ENCODE measurements around the gene ZNF669. TPM values are rescaled to one million over a fixed set of nuclear protein-coding genes. Genes with fewer than 3 reads are reported as not detected.
"Not testable (repeated sequence)": the region's sequence is repeated elsewhere in the genome, so short reads cannot be mapped to it uniquely, and the experiment has no call there.

ZNF669 gene
- 1 to 10 TPM in 5 of 6 experiments, under 1 TPM in 1; 0.90 to 2.6 (median 1.5) TPM for total RNA-seq
- long read RNA-seq = 0 reads

DNA sequence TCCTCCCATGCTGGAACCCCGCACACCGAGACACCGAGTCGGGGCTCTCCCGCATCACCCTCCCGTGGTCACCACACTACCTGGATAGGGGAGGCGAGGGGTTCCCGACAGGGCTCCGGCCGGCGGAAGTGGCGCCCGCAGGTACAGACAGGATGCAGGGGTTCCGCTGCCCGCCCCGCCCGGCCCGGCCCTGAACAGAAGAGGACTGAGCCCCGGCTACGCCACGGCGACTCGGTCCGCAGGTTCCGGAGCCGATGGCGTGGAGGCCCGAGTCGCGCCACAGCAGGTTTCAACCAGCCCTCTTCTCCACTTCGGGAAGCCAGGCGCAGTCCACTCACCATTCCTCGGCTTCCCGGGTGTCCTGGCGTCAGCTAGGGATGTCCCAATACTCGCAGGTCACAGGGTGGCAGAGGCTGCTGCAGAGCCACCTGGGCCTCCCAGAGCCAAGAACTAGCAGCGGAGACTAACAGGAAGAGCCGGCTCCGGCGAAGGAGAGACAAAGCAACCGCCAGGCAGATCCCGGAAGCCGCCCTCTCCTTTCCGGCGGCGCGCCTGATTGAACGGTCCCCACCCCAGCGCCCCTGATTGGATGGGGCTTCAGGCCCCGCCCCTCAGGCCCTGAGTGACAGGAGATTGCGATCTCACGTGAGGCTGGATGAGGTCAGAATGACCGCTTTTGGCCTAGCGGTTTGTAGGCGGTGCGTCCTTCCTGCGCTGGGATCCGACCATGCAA lies at the start of gene ZNF669:
ZNF669 (minus strand) TSS at position 498 of the 733 bp plus-strand sequence; CDS start at position 341, 157 bp downstream.
- WGBS (ENCODE audit: insufficient coverage, low coverage, low lambda C conversion rate, missing lambda C conversion rate) = 2% methylated on average over 15 of the region's 58 CpGs

DNA sequence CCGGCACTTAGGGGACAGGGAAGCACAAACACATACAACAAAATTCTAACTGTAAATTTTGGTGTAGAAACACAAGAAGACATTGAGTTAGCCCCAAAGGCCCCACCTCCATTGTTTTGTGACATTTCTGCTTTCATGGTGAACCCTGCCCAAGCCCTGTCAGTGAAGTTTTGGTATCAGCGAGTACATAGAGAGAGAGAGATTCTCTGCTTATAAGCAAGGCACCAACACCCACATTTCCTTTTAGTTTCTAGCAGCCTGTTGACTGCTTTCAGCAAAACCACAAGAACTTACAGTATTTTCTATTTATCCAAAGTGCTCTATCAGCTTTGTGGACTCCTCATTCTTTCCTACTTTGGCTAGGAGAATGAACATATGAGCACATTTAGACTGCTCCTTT lies 43.6 kb upstream of the ZNF669 start:
- Histone ChIP-seq H3K36me3 (peaks cover 0 to 2% (median 0%) of the 10 kb centered on the region in 4 donors), H3K4me3 (no peak overlapping the region), H3K4me1 (no peaks in the 10 kb centered on the region), H3K9me3 (peaks cover 0 to 35% (median 10%) of the 10 kb centered on the region in 4 donors), H3K27me3 (no peaks in the 10 kb centered on the region), H3K27ac (no peak overlapping the region)
- intact Hi-C loops (cut with DNase I) = no loop called here
- TF ChIP-seq, protein P1, sequence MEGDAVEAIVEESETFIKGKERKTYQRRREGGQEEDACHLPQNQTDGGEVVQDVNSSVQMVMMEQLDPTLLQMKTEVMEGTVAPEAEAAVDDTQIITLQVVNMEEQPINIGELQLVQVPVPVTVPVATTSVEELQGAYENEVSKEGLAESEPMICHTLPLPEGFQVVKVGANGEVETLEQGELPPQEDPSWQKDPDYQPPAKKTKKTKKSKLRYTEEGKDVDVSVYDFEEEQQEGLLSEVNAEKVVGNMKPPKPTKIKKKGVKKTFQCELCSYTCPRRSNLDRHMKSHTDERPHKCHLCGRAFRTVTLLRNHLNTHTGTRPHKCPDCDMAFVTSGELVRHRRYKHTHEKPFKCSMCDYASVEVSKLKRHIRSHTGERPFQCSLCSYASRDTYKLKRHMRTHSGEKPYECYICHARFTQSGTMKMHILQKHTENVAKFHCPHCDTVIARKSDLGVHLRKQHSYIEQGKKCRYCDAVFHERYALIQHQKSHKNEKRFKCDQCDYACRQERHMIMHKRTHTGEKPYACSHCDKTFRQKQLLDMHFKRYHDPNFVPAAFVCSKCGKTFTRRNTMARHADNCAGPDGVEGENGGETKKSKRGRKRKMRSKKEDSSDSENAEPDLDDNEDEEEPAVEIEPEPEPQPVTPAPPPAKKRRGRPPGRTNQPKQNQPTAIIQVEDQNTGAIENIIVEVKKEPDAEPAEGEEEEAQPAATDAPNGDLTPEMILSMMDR (IDR thresholded peaks at IDR 0.05) = no peak
- no peak for TF ChIP-seq POLR2A (IDR thresholded peaks at IDR 0.05)
- ATAC-seq (no peak), DNase-seq (no peak)
- WGBS (ENCODE audit: insufficient coverage, low coverage, low lambda C conversion rate, missing lambda C conversion rate) = 85% methylated on average over 2 of the region's 2 CpGs

More for the DNA sequence above, at the start of gene ZNF669:
- TF ChIP-seq, protein P1 (IDR thresholded peaks at IDR 0.05) = no peak
- TF ChIP-seq POLR2A (IDR thresholded peaks at IDR 0.05) = peak; percentile 84
- Histone ChIP-seq H3K27me3 (no peaks in the 10 kb centered on the region), H3K4me1 (no peaks in the 10 kb centered on the region), H3K4me3 (peak within 1 kb of the TSS; percentile 61 to 82 (median 79)), H3K27ac (peak within 1 kb of the TSS; percentile 28 to 79 (median 42)), H3K36me3 (peaks cover 0 to 18% (median 10%) of the 10 kb centered on the region in 4 donors), H3K9me3 (peaks cover 0 to 25% (median 7%) of the 10 kb centered on the region in 4 donors)
- intact Hi-C loops (cut with DNase I) = no loop called here
- ATAC-seq = peak; percentile 99 to 100 (median 100)
- peak; percentile 94 to 97 (median 96) for DNase-seq

DNA sequence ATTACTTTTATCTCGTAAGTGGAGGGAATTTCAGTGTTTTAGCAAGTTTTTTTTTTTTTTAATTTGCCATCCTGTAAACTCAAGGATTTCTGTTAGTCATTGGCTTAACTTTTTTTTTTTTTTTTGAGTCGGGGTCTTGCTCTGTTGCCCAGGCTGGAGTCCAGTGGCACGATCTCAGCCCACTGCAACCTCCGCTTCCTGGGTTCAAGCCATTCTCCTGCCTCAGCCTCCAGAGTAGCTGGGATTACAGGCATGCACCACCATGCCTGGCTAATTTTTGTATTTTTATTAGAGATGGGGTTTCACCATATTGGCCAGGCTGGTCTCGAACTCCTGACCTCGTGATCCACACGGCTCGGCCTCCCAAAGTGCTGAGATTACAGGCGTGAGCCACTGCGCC lies 43.0 kb upstream of the ZNF669 start:
- 100% methylated on average over 9 of the region's 10 CpGs for WGBS (ENCODE audit: insufficient coverage, low coverage, low lambda C conversion rate, missing lambda C conversion rate)
- not testable (repeated sequence) for H3K4me1 ChIP-seq, H3K4me3 ChIP-seq

DNA sequence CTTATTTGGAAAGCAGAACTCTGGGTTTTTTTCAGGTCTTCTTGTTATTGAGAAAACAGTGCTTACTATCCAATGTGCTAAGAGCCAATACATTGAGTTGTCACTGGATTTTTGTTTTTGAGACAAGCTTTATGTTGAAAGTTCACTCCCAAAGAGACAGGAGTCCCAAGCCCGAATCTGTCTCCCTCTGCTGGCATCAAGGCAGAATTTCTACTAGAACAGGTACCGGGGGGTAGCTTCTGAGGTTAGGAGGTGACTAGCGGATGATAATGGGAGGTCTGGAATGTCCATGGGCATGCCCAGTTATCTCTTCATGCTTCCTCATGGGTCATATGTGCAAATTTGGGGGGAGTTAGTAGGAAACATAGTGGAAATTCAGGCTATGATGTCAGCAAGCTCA lies 42.5 kb upstream of the ZNF669 start:
- 100% methylated on average over 2 of the region's 3 CpGs for WGBS (ENCODE audit: insufficient coverage, low coverage, low lambda C conversion rate, missing lambda C conversion rate)
- Histone ChIP-seq H3K36me3 (peaks cover 0 to 5% (median 0%) of the 10 kb centered on the region in 4 donors), H3K4me3 (no peak overlapping the region), H3K9me3 (peaks cover 0 to 35% (median 13%) of the 10 kb centered on the region in 4 donors), H3K27ac (no peak overlapping the region), H3K27me3 (no peaks in the 10 kb centered on the region), H3K4me1 (no peaks in the 10 kb centered on the region)
- no peak for DNase-seq
- no peak for ATAC-seq
- intact Hi-C loops (cut with DNase I) = no loop called here
- no peak for TF ChIP-seq POLR2A (IDR thresholded peaks at IDR 0.05)
- TF ChIP-seq, protein P1 (IDR thresholded peaks at IDR 0.05) = no peak

More for the DNA sequence above, 43.0 kb upstream of the ZNF669 start:
- H3K27ac ChIP-seq; DNase-seq; H3K36me3 ChIP-seq; intact Hi-C loops (cut with DNase I); H3K27me3 ChIP-seq; ATAC-seq: not testable (repeated sequence)
- H3K9me3 ChIP-seq = peaks cover 0 to 35% (median 12%) of the 10 kb centered on the region in 4 donors

DNA sequence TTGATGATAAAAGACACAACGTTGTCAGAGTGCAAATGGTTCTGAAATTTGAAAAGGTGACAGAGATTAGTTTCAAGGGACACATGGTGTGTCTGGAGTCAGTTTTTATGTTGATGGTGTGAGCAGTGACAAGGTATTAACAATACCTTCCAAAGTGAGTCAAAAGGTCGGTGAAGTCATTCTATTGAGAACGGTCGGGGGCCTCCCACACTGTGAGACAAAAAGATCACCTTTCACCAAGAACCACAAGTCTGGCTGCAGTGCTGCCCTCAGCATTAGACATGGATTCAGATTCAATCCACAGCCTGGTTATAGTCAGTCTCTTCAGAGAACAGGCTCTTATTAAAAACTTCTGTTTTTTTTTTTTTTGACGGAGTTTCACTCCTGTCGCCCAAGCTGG lies 41.1 kb upstream of the ZNF669 start:
- DNase-seq (no peak), ATAC-seq (no peak)
- TF ChIP-seq POLR2A (IDR thresholded peaks at IDR 0.05) = no peak
- TF ChIP-seq, protein P1 (IDR thresholded peaks at IDR 0.05) = no peak
- H3K4me1 ChIP-seq = no peaks in the 10 kb centered on the region
- no peaks in the 10 kb centered on the region for H3K27me3 ChIP-seq
- H3K27ac ChIP-seq = no peak overlapping the region
- intact Hi-C loops (cut with DNase I) = no loop called here
- H3K9me3 ChIP-seq = peaks cover 0 to 29% (median 10%) of the 10 kb centered on the region in 4 donors
- 96% methylated on average over 5 of the region's 6 CpGs for WGBS (ENCODE audit: insufficient coverage, low coverage, low lambda C conversion rate, missing lambda C conversion rate)
- H3K36me3 ChIP-seq = peaks cover 0 to 4% (median 0%) of the 10 kb centered on the region in 4 donors
- no peak overlapping the region for H3K4me3 ChIP-seq

DNA sequence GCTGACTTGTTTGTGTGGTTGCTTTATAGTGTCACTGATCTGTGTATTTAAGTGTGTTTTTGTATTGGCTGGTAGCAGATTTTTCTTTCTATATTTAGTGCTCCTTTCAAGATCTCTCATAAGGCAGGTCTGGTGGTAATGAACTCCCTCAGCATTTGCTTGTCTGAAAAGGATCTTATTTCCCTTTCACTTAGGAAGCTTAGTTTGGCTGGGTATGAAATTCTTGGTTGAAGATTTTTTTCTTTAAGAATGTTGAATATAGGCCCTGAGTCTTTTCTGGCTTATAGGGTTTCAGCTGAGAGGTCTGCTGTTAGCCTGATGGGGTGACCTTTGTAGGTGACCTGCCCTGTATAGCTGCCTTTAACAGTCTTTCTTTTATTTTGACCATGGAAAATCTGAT lies 35.4 kb upstream of the ZNF669 start:
- ATAC-seq; H3K36me3 ChIP-seq; H3K27me3 ChIP-seq; DNase-seq; H3K4me3 ChIP-seq; H3K4me1 ChIP-seq; intact Hi-C loops (cut with DNase I); H3K27ac ChIP-seq: not testable (repeated sequence)
- H3K9me3 ChIP-seq = peaks cover 0 to 12% (median 5%) of the 10 kb centered on the region in 4 donors

All from right lobe of liver (tissue), 6 donors.